Liver (tissue), 9 donors: ENCODE results near the gene PSME2. TPM values are rescaled to one million over a fixed set of nuclear protein-coding genes. Genes with fewer than 3 reads are reported as not detected.

Experiments used
- DNase-seq: peaks from one replicate; pipeline ENCODE4 v3.0.0-alpha.2; 2017; ENCODE audit warnings: low spot score
- H3K27ac ChIP-seq, 2 donors: one replicate each; pipeline ENCODE4 v1.7.0; 2013; ENCODE audit warnings: inconsistent platforms in 2 of 2, low read length in 2 of 2, control low read depth in 1 of 2, low read depth in 1 of 2, mild to moderate bottlenecking in 1 of 2
- H3K27me3 ChIP-seq, 4 donors: one replicate each; pipeline versions ENCODE4 v1.6.1 to v1.7.0; 2013; ENCODE audit warnings: low read length in 3 of 4, inconsistent platforms in 1 of 4, mild to moderate bottlenecking in 1 of 4, moderate library complexity in 1 of 4; ENCODE audit not compliant: control insufficient read depth in 4 of 4, insufficient read depth in 4 of 4
- H3K36me3 ChIP-seq, 4 donors: one replicate each; pipeline versions ENCODE4 v1.6.1 to v1.7.0; 2013; ENCODE audit warnings: low read length in 3 of 4, mild to moderate bottlenecking in 3 of 4, low read depth in 1 of 4, moderate library complexity in 1 of 4; ENCODE audit not compliant: control insufficient read depth in 4 of 4, insufficient read depth in 3 of 4
- H3K4me1 ChIP-seq, 4 donors: one replicate each; pipeline versions ENCODE4 v1.6.1 to v1.7.0; 2013; ENCODE audit warnings: low read length in 3 of 4, mild to moderate bottlenecking in 3 of 4, moderate library complexity in 1 of 4; ENCODE audit not compliant: control insufficient read depth in 4 of 4, insufficient read depth in 4 of 4
- H3K4me3 ChIP-seq, 3 donors: one replicate each; pipeline versions ENCODE4 v1.6.1 to v1.7.0; 2013; ENCODE audit warnings: low read length in 3 of 3, control low read depth in 1 of 3, low read depth in 1 of 3, mild to moderate bottlenecking in 1 of 3
- H3K9ac ChIP-seq, 2 donors: one replicate each; pipeline ENCODE4 v1.7.0; 2013; ENCODE audit warnings: low read length in 2 of 2, mild to moderate bottlenecking in 2 of 2, moderate library complexity in 2 of 2, control low read depth in 1 of 2, low read depth in 1 of 2
- H3K9me3 ChIP-seq, 4 donors: one replicate each; pipeline versions ENCODE4 v1.6.1 to v1.7.0; 2013; ENCODE audit warnings: low read length in 3 of 4; ENCODE audit not compliant: control insufficient read depth in 4 of 4
- EGR1 ChIP-seq, 2 donors: IDR thresholded peaks; 2 replicates each; pipeline ENCODE4 v1.6.1; 2016 to 2018; ENCODE audit warnings: antibody characterized with exemption in 2 of 2, low read depth in 2 of 2
- FOXA1 ChIP-seq: IDR thresholded peaks from 2 replicates; pipeline ENCODE4 v1.6.1; 2016; ENCODE audit warnings: antibody characterized with exemption
- FOXA2 ChIP-seq: IDR thresholded peaks from 2 replicates; pipeline ENCODE4 v1.6.1; 2016; ENCODE audit warnings: antibody characterized with exemption
- GABPA ChIP-seq, 2 donors: IDR thresholded peaks in 1 of 2; conservative IDR thresholded peaks in 1 of 2; 2 replicates each; pipeline ENCODE4 v1.6.1; 2016; ENCODE audit warnings: antibody characterized with exemption in 2 of 2, mild to moderate bottlenecking in 1 of 2, moderate library complexity in 1 of 2
- HNF4A ChIP-seq, 2 donors: conservative IDR thresholded peaks; 2 replicates each; pipeline ENCODE4 v1.6.1; 2016; ENCODE audit warnings: antibody characterized with exemption in 2 of 2, mild to moderate bottlenecking in 2 of 2
- HNF4G ChIP-seq: IDR thresholded peaks from 2 replicates; pipeline ENCODE4 v1.6.1; 2016; ENCODE audit warnings: antibody characterized with exemption
- JUND ChIP-seq, 2 donors: IDR thresholded peaks; 2 replicates each; pipeline ENCODE4 v1.6.1; 2016; ENCODE audit warnings: antibody characterized with exemption in 2 of 2
- NR2F2 ChIP-seq: IDR thresholded peaks from 2 replicates; pipeline ENCODE4 v1.6.1; 2016; ENCODE audit warnings: antibody characterized with exemption
- RAD21 ChIP-seq, 2 donors: IDR thresholded peaks; 2 replicates each; pipeline ENCODE4 v1.6.1; 2016; ENCODE audit warnings: antibody characterized with exemption in 2 of 2, mild to moderate bottlenecking in 2 of 2
- RXRA ChIP-seq, 2 donors: IDR thresholded peaks; 2 replicates each; pipeline ENCODE4 v1.6.1; 2017 to 2018; ENCODE audit warnings: antibody characterized with exemption in 2 of 2, mild to moderate bottlenecking in 1 of 2
- SP1 ChIP-seq: IDR thresholded peaks from 2 replicates; pipeline ENCODE4 v1.6.1; 2018; ENCODE audit warnings: antibody characterized with exemption, mild to moderate bottlenecking
- TAF1 ChIP-seq: conservative IDR thresholded peaks from 2 replicates; pipeline ENCODE4 v1.6.1; 2016; ENCODE audit warnings: antibody characterized with exemption, mild to moderate bottlenecking
- YY1 ChIP-seq: IDR thresholded peaks from 2 replicates; pipeline ENCODE4 v1.6.1; 2016; ENCODE audit warnings: antibody characterized with exemption, mild to moderate bottlenecking
- WGBS: extraction: QIAGEN DNeasy Blood & Tissue Kit; methylation state at CpG from one replicate; pipeline ENCODE4 v1.1.7; 2013; 5-methylcytosine and 5-hydroxymethylcytosine counted together
- polyA plus RNA-seq, 2 donors: library from polyadenylated mRNA; stranded (reverse) in 1 of 2; unstranded in 1 of 2; fragments of 200-250 nt in 1 of 2; fragments of >200 nt in 1 of 2; fragmentation: Nextera tagmentation in 1 of 2; extraction: Ambion mirVana in 1 of 2; gene quantifications; one replicate each; pipeline versions ENCODE4 v1.2.1 to v1.2.3, GENCODE V29; 2013 to 2015
- total RNA-seq, 2 donors: library from RNA; depleted of rRNA; stranded (reverse); fragments of >200 nt; gene quantifications; one replicate each; pipeline ENCODE4 v1.2.3, GENCODE V29; 2014
- TF ChIP-seq, protein P1 (sequence below): IDR thresholded peaks from 2 replicates; pipeline ENCODE4 v1.6.1; 2016; ENCODE audit warnings: antibody characterized with exemption
- TF ChIP-seq, protein P2 (sequence below): IDR thresholded peaks from 2 replicates; pipeline ENCODE4 v1.6.1; 2016; ENCODE audit warnings: antibody characterized with exemption, mild to moderate bottlenecking
- TF ChIP-seq, protein P3 (sequence below): fragments of 150-350 bp; IDR thresholded peaks from 2 replicates; pipeline ENCODE4 v1.5.1; 2017; ENCODE audit warnings: improper control_type of control experiment, low read depth, low read length; ENCODE audit not compliant: missing input control
- TF ChIP-seq, protein P4 (sequence below): IDR thresholded peaks from 2 replicates; pipeline ENCODE4 v1.6.1; 2016; ENCODE audit warnings: antibody characterized with exemption
- TF ChIP-seq, protein P5 (sequence below): IDR thresholded peaks from 2 replicates; pipeline ENCODE4 v1.6.1; 2016; ENCODE audit warnings: antibody characterized with exemption
- donor health status: healthy.
- donor health status: healthy.
- donor health status: healthy.
- donor health status: healthy.
- donor health status: healthy.

Gene PSME2
- total and polyA plus RNA-seq, 4 donors: 56.9 to 247 (median 92.7) TPM

DNA sequence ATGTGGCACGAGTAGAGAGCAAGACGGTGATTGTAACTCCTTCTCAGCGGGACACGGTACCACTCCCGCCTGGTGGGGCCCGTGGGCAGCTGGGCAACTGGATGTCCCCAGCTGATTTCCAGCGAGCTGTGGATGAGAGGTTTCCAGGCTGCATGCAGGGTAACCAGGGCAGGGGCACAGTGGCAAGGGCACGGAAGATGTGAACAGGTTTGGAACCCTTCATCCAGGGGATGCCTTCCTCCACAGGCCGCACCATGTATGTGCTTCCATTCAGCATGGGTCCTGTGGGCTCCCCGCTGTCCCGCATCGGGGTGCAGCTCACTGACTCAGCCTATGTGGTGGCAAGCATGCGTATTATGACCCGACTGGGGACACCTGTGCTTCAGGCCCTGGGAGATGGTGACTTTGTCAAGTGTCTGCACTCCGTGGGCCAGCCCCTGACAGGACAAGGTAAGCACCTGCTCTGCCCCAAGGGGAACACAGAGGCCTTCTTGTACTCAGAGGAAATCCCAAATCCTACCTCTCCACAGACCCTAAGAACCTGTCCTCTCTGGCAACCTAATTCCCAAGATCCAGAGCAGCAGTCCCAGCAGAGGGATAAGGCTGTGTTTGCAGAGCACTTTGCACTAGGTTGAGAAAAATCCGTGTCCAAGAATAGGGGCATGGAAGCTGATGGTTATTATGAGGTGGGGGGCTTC lies 48.0 kb downstream of the PSME2 start:
- WGBS: 95% methylated on average over 16 of the region's 16 CpGs
- peaks cover 13 to 30% (median 22%) of the 10 kb centered on the region in 4 donors for H3K36me3 ChIP-seq
- no peak overlapping the region for H3K9ac ChIP-seq
- no peak overlapping the region for H3K4me3 ChIP-seq
- H3K9me3 ChIP-seq: no peaks in the 10 kb centered on the region
- no peaks in the 10 kb centered on the region for H3K27me3 ChIP-seq
- TF ChIP-seq HNF4A (conservative IDR thresholded peaks at IDR 0.05) (no peak), RXRA (IDR thresholded peaks at IDR 0.05) (no peak), TAF1 (no peak), JUND (IDR thresholded peaks at IDR 0.05) (no peak), SP1 (no peak), GABPA (IDR thresholded peaks at IDR 0.05 in 1 of 2, conservative IDR thresholded peaks at IDR 0.05 in 1 of 2) (no peak), YY1 (no peak), FOXA1 (no peak), RAD21 (IDR thresholded peaks at IDR 0.05) (no peak), HNF4G (no peak), NR2F2 (no peak), FOXA2 (no peak), EGR1 (IDR thresholded peaks at IDR 0.05; ENCODE audit: low read depth in 2 of 2) (no peak)
- TF ChIP-seq, protein P1, sequence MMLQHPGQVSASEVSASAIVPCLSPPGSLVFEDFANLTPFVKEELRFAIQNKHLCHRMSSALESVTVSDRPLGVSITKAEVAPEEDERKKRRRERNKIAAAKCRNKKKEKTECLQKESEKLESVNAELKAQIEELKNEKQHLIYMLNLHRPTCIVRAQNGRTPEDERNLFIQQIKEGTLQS: no peak
- TF ChIP-seq, protein P2, sequence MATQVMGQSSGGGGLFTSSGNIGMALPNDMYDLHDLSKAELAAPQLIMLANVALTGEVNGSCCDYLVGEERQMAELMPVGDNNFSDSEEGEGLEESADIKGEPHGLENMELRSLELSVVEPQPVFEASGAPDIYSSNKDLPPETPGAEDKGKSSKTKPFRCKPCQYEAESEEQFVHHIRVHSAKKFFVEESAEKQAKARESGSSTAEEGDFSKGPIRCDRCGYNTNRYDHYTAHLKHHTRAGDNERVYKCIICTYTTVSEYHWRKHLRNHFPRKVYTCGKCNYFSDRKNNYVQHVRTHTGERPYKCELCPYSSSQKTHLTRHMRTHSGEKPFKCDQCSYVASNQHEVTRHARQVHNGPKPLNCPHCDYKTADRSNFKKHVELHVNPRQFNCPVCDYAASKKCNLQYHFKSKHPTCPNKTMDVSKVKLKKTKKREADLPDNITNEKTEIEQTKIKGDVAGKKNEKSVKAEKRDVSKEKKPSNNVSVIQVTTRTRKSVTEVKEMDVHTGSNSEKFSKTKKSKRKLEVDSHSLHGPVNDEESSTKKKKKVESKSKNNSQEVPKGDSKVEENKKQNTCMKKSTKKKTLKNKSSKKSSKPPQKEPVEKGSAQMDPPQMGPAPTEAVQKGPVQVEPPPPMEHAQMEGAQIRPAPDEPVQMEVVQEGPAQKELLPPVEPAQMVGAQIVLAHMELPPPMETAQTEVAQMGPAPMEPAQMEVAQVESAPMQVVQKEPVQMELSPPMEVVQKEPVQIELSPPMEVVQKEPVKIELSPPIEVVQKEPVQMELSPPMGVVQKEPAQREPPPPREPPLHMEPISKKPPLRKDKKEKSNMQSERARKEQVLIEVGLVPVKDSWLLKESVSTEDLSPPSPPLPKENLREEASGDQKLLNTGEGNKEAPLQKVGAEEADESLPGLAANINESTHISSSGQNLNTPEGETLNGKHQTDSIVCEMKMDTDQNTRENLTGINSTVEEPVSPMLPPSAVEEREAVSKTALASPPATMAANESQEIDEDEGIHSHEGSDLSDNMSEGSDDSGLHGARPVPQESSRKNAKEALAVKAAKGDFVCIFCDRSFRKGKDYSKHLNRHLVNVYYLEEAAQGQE: no peak
- TF ChIP-seq, protein P3, sequence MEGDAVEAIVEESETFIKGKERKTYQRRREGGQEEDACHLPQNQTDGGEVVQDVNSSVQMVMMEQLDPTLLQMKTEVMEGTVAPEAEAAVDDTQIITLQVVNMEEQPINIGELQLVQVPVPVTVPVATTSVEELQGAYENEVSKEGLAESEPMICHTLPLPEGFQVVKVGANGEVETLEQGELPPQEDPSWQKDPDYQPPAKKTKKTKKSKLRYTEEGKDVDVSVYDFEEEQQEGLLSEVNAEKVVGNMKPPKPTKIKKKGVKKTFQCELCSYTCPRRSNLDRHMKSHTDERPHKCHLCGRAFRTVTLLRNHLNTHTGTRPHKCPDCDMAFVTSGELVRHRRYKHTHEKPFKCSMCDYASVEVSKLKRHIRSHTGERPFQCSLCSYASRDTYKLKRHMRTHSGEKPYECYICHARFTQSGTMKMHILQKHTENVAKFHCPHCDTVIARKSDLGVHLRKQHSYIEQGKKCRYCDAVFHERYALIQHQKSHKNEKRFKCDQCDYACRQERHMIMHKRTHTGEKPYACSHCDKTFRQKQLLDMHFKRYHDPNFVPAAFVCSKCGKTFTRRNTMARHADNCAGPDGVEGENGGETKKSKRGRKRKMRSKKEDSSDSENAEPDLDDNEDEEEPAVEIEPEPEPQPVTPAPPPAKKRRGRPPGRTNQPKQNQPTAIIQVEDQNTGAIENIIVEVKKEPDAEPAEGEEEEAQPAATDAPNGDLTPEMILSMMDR: no peak
- TF ChIP-seq, protein P4, sequence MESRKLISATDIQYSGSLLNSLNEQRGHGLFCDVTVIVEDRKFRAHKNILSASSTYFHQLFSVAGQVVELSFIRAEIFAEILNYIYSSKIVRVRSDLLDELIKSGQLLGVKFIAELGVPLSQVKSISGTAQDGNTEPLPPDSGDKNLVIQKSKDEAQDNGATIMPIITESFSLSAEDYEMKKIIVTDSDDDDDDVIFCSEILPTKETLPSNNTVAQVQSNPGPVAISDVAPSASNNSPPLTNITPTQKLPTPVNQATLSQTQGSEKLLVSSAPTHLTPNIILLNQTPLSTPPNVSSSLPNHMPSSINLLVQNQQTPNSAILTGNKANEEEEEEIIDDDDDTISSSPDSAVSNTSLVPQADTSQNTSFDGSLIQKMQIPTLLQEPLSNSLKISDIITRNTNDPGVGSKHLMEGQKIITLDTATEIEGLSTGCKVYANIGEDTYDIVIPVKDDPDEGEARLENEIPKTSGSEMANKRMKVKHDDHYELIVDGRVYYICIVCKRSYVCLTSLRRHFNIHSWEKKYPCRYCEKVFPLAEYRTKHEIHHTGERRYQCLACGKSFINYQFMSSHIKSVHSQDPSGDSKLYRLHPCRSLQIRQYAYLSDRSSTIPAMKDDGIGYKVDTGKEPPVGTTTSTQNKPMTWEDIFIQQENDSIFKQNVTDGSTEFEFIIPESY: no peak
- TF ChIP-seq, protein P5, sequence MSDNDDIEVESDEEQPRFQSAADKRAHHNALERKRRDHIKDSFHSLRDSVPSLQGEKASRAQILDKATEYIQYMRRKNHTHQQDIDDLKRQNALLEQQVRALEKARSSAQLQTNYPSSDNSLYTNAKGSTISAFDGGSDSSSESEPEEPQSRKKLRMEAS: no peak
- H3K4me1 ChIP-seq: peaks cover 9 to 78% (median 55%) of the 10 kb centered on the region in 4 donors
- DNase-seq: no peak
- H3K27ac ChIP-seq: no peak overlapping the region
